ENCODE data around the gene PDIA4. TPM values are rescaled to one million over a fixed set of nuclear protein-coding genes. Genes with fewer than 3 reads are reported as not detected.

The PDIA4 gene
- total RNA-seq, 1 donor from 2014 or later = 266 TPM

- Histone ChIP-seq H3K9me3 (ENCODE audit: insufficient read depth, low read depth, low read length) (no peaks in the 10 kb centered on the region), H3K4me1 (ENCODE audit: insufficient read depth, low read length) (no peaks in the 10 kb centered on the region), H3K27ac (ENCODE audit: low read depth, low read length) (no peak overlapping the region), H3K36me3 (ENCODE audit: insufficient read depth, low read length) (peaks cover 11% of the 10 kb centered on the region), H3K9ac (ENCODE audit: low read length) (no peak overlapping the region), H4K20me1 (ENCODE audit: insufficient read depth, low read length) (no peaks in the 10 kb centered on the region), H3K27me3 (ENCODE audit: insufficient read depth, low read length) (no peaks in the 10 kb centered on the region), H2AFZ (ENCODE audit: low read depth, low read length) (no peak overlapping the region), H3K79me2 (ENCODE audit: insufficient read depth, low read length) (peaks cover 5% of the 10 kb centered on the region), H3K4me2 (ENCODE audit: low read length) (no peak overlapping the region), H3K4me3 (ENCODE audit: insufficient read depth, low read depth, low read length) (no peak overlapping the region)
- no peak for DNase-seq (ENCODE audit: low read depth)
- no peak overlapping the region for H3K27ac Mint-ChIP-seq (ENCODE audit: unreplicated experiment)
- no peak for FAIRE-seq
- H3K9me3 Mint-ChIP-seq (ENCODE audit: unreplicated experiment) = no peaks in the 10 kb centered on the region
- H3K27me3 Mint-ChIP-seq (ENCODE audit: low read depth, unreplicated experiment) = no peaks in the 10 kb centered on the region
- TF ChIP-seq EZH2 (IDR thresholded peaks at IDR 0.05; ENCODE audit: insufficient read depth, low read length) (no peak), CTCF (IDR thresholded peaks at IDR 0.05; ENCODE audit: insufficient read depth, low read depth, low read length) (no peak)
- H3K4me1 Mint-ChIP-seq (ENCODE audit: low read depth, unreplicated experiment) = no peaks in the 10 kb centered on the region
- no peak overlapping the region for H3K4me3 Mint-ChIP-seq (ENCODE audit: unreplicated experiment)
- H3K36me3 Mint-ChIP-seq (ENCODE audit: low read depth, unreplicated experiment) = peaks cover 13% of the 10 kb centered on the region
Measured at GRCh38 chr7:149075286-149075685, 47.0 kb upstream of the PDIA4 start.

DNA sequence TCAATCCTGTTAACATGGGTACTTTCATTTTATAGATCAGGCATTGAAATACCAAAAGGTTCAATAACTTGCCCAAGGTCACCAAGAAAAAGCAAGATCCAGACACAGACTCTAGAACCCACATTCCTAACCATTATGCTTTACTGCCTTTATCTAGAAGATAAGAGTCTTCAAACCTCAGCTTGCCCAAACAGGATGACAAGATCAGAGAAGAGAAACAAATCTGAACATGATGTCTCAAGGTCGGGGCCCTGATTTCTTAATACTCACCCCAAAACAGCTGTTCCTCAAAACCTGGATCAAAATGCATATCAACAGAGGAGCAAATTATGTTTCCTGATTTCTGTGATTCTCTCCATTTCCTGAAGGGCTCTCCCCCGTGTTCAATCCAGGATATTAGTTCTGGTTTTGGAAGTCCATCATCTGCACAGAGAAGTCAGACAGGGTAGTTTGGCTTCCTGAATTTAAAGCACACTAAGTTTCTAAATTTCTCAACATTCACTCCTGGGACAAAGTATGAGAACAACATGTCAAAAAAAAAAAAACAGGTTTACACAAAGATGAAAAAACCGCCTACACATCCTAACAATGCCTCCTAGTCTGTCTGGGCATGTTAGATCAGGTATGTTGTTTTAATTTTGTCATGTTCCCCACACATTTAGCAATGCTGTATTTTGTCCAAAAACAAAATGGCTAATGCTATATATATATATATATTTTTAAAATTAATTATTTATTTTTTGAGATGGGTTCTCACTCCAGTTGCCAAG lies 46.0 kb upstream of the PDIA4 start:
- DNase-seq (ENCODE audit: low read depth) = no peak
- H4K20me1 ChIP-seq (ENCODE audit: insufficient read depth, low read length) = no peaks in the 10 kb centered on the region
- H3K27ac ChIP-seq (ENCODE audit: low read depth, low read length) = no peak overlapping the region
- no peak overlapping the region for H3K27ac Mint-ChIP-seq (ENCODE audit: unreplicated experiment)
- peaks cover 10% of the 10 kb centered on the region for H3K36me3 Mint-ChIP-seq (ENCODE audit: low read depth, unreplicated experiment)
- H3K4me3 Mint-ChIP-seq (ENCODE audit: unreplicated experiment) = no peak overlapping the region
- no peaks in the 10 kb centered on the region for H3K9me3 Mint-ChIP-seq (ENCODE audit: unreplicated experiment)
- no peak overlapping the region for H3K4me2 ChIP-seq (ENCODE audit: low read length)
- H2AFZ ChIP-seq (ENCODE audit: low read depth, low read length) = no peak overlapping the region
- no peaks in the 10 kb centered on the region for H3K9me3 ChIP-seq (ENCODE audit: insufficient read depth, low read depth, low read length)
- H3K4me1 Mint-ChIP-seq (ENCODE audit: low read depth, unreplicated experiment) = no peaks in the 10 kb centered on the region
- no peaks in the 10 kb centered on the region for H3K27me3 ChIP-seq (ENCODE audit: insufficient read depth, low read length)
- peaks cover 5% of the 10 kb centered on the region for H3K79me2 ChIP-seq (ENCODE audit: insufficient read depth, low read length)
- no peak overlapping the region for H3K4me3 ChIP-seq (ENCODE audit: insufficient read depth, low read depth, low read length)
- H3K36me3 ChIP-seq (ENCODE audit: insufficient read depth, low read length) = peaks cover 13% of the 10 kb centered on the region
- no peaks in the 10 kb centered on the region for H3K27me3 Mint-ChIP-seq (ENCODE audit: low read depth, unreplicated experiment)
- TF ChIP-seq CTCF (IDR thresholded peaks at IDR 0.05; ENCODE audit: insufficient read depth, low read depth, low read length) (no peak), EZH2 (IDR thresholded peaks at IDR 0.05; ENCODE audit: insufficient read depth, low read length) (no peak)
- no peak overlapping the region for H3K9ac ChIP-seq (ENCODE audit: low read length)
- no peaks in the 10 kb centered on the region for H3K4me1 ChIP-seq (ENCODE audit: insufficient read depth, low read length)
- FAIRE-seq = no peak

DNA sequence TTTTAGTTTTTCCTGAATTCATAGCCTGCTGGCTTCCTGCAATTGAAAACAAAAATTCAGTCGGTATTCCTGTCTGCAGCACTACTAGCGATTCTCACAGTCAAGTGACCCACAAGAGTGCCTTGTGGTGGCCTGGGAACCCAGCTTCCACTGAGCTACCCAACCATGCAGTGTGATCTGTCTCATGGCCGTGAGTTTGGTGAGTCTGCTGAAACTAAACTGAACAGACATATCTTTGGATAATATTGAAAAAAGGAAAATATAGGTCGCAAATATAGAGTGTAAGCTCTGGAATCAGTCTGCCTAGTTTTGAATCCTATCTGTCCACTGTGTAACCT lies 44.1 kb upstream of the PDIA4 start:
- Mint-ChIP-seq H3K36me3 (ENCODE audit: low read depth, unreplicated experiment) (peaks cover 9% of the 10 kb centered on the region), H3K4me3 (ENCODE audit: unreplicated experiment) (no peak overlapping the region)

More for the DNA sequence above, 44.1 kb upstream of the PDIA4 start:
- H3K27ac ChIP-seq (ENCODE audit: low read depth, low read length) = no peak overlapping the region
- Mint-ChIP-seq H3K4me1 (ENCODE audit: low read depth, unreplicated experiment) (no peaks in the 10 kb centered on the region), H3K9me3 (ENCODE audit: unreplicated experiment) (no peaks in the 10 kb centered on the region), H3K27me3 (ENCODE audit: low read depth, unreplicated experiment) (no peaks in the 10 kb centered on the region), H3K27ac (ENCODE audit: unreplicated experiment) (no peak overlapping the region)
- DNase-seq (ENCODE audit: low read depth) (no peak), FAIRE-seq (no peak)
- peaks cover 15% of the 10 kb centered on the region for H3K36me3 ChIP-seq (ENCODE audit: insufficient read depth, low read length)
- no peak for TF ChIP-seq CTCF (IDR thresholded peaks at IDR 0.05; ENCODE audit: insufficient read depth, low read depth, low read length)
- TF ChIP-seq EZH2 (IDR thresholded peaks at IDR 0.05; ENCODE audit: insufficient read depth, low read length) = no peak
- no peaks in the 10 kb centered on the region for H3K4me1 ChIP-seq (ENCODE audit: insufficient read depth, low read length)
- H3K9ac ChIP-seq (ENCODE audit: low read length) = no peak overlapping the region
- no peaks in the 10 kb centered on the region for H3K9me3 ChIP-seq (ENCODE audit: insufficient read depth, low read depth, low read length)
- no peak overlapping the region for H3K4me2 ChIP-seq (ENCODE audit: low read length)
- H2AFZ ChIP-seq (ENCODE audit: low read depth, low read length) = no peak overlapping the region
- no peaks in the 10 kb centered on the region for H3K27me3 ChIP-seq (ENCODE audit: insufficient read depth, low read length)
- no peaks in the 10 kb centered on the region for H3K79me2 ChIP-seq (ENCODE audit: insufficient read depth, low read length)
- no peak overlapping the region for H3K4me3 ChIP-seq (ENCODE audit: insufficient read depth, low read depth, low read length)
- no peaks in the 10 kb centered on the region for H4K20me1 ChIP-seq (ENCODE audit: insufficient read depth, low read length)
